GM12873 (cell line): ENCODE measurements around the gene PFAS.

ENCODE experiments used
- CTCF ChIP-seq: IDR thresholded peaks from 2 replicates; pipeline ENCODE4 v1.5.1; 2012; ENCODE audit warnings: low read depth, mild to moderate bottlenecking, moderate library complexity, low read length, control low read depth; ENCODE audit not compliant: insufficient read depth; ENCODE audit errors: missing control alignments

PFAS gene

GRCh38 chr17:8312251-8312650 lies 63.2 kb downstream of the PFAS start:
- TF ChIP-seq CTCF = no peak

- no peak for TF ChIP-seq CTCF
Observed at GRCh38 chr17:8312726-8313600, 63.9 kb downstream of the PFAS start.

GRCh38 chr17:8314797-8315763 lies 66.0 kb downstream of the PFAS start:
- TF ChIP-seq CTCF = no peak

- no peak for TF ChIP-seq CTCF
Observed at GRCh38 chr17:8315764-8316217, 66.7 kb downstream of the PFAS start.

- no peak for TF ChIP-seq CTCF
Observed at GRCh38 chr17:8318010-8318935, 69.2 kb downstream of the PFAS start.
